ENCODE data around the gene CCDC152. TPM values are rescaled to one million over a fixed set of nuclear protein-coding genes. Genes with fewer than 3 reads are reported as not detected.
A peak's percentile ranks its signal among the peaks of the same experiment; 100 is the strongest.

Gene CCDC152
- total and polyA plus RNA-seq, 2 of the 13 experiments (the other 11 are each of a cell fraction or from before 2014, with no cell fraction given): 0.20 to 0.36 TPM

DNA sequence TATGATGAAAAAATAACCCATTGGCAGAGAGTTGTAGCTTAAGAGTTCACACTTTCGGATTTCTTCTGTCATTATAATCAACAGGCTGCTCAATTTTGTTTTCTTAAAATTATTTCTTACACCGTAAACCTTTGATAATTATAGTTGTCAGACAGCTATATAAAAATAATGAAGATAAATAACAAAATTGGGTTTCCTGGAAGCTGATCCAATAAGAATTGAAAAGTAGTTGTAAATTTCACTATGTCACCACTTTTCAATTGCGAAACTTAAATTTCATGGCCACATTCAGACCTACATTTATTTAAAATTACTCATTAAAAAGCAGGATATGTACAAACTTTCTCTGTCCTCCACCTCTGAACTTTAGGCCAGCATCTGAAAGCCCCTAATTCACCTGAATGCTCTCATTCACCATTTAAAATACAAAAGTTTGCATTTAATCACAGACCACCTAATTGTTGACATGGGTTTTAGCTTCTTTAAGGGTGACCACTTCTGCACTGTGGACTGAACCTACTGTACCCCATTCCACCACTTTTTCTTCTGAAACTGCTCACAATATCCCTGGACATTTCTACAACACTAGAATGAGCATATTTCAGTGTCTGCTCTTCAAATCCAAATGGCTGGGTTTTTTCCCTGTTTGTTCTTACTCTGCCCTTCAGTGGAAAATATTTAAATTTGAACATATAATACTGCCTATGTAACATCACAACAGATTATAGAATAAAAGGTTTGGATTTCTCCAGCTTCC, 54.4 kb downstream of the CCDC152 start:
- H2AFZ ChIP-seq (ENCODE audit: low read length): no peak overlapping the region
- peak overlapping the region; percentile 60 for H3K4me2 ChIP-seq (ENCODE audit: low read depth, low read length)
- ChIA-PET CTCF (ENCODE audit: low intra/inter-chr PET ratio, low total read pairs) (no interaction called here), POLR2A (interaction anchor here (0.9 to 7.1 kb wide), 27 partner anchors 9 to 704 kb away, joined by 3 to 263 read pairs (median 6); partner anchors contain the start of genes C5orf34 and TMEM267)
- peaks cover 52% of the 10 kb centered on the region for H3K4me1 ChIP-seq (ENCODE audit: insufficient read depth, low read length)
- intact Hi-C loops (cut with micrococcal nuclease; ENCODE audit: unreplicated experiment): loop anchor here (10.0 kb wide), 2 partner anchors 204 to 314 kb away; partner anchors contain the start of gene ZNF131
- H3K9ac ChIP-seq (ENCODE audit: insufficient read depth, low read depth, low read length): peak overlapping the region; percentile 99
- peak overlapping the region; percentile 72 to 100 (median 84) for H3K4me3 ChIP-seq (replicated peaks in 1 of 3; ENCODE audit: insufficient read depth in 1 of 3, low read depth in 2 of 3, low read length in 3 of 3)
- in situ Hi-C loops (cut with HindIII; ENCODE audit: extremely low pct_ligation_motif_present, low pct_unique_long_range_greater_than_20kb): loop anchor here (25.0 kb wide), 1 partner anchor 201 kb away; no protein-coding TSS in a partner anchor
- DNase-seq (ENCODE audit: low spot score) (no peak), FAIRE-seq (no peak), ATAC-seq (no peak)
- H3K27me3 ChIP-seq (ENCODE audit: control insufficient read depth in 1 of 2, insufficient read depth in 2 of 2, low read length in 2 of 2): peaks cover 0 to 5% of the 10 kb centered on the region in 2 experiments; a peak in 1 of 5 replicates
- 2% methylated on average over 3 of the region's 3 CpGs for WGBS (ENCODE audit: low lambda C conversion rate)
- H3K79me2 ChIP-seq (ENCODE audit: insufficient read depth, low read length): peaks cover 84% of the 10 kb centered on the region
- H3K27ac ChIP-seq (ENCODE audit: extremely low read length, insufficient read depth, low read length): peak overlapping the region; percentile 96
- H4K20me1 ChIP-seq (ENCODE audit: insufficient read depth, low read length): peaks cover 56% of the 10 kb centered on the region
- H3K9me3 ChIP-seq (ENCODE audit: low read length): no peaks in the 10 kb centered on the region
- H3K36me3 ChIP-seq (replicated peaks in 1 of 2; ENCODE audit: control insufficient read depth in 1 of 2, insufficient read depth in 2 of 2, low read length in 2 of 2): peaks cover under 1 to 37% of the 10 kb centered on the region in 2 experiments
- TSS peak; percentile 79 for BruUV-seq (replicated peaks)
- TF ChIP-seq PAF1 (CRISPR knock-in tag; IDR thresholded peaks at IDR 0.05): peak; percentile 84
- no peak for TF ChIP-seq MED8 (CRISPR knock-in tag; IDR thresholded peaks at IDR 0.05; ENCODE audit: insufficient replicate concordance)
- TF ChIP-seq TGIF2 (CRISPR knock-in tag; IDR thresholded peaks at IDR 0.05): peak; percentile 5; the same call in 1 of the 2 replicates
- TF ChIP-seq ZNF564 (CRISPR knock-in tag; IDR thresholded peaks at IDR 0.05): no peak
- no peak for TF ChIP-seq TCF12 (IDR thresholded peaks at IDR 0.05)
- TF ChIP-seq TCF12 (CRISPR knock-in tag; IDR thresholded peaks at IDR 0.05): 0 out of 2 replicates have a peak, but pooled peaks have one; percentile 1
- TF ChIP-seq HDAC6 (IDR thresholded peaks at IDR 0.05; ENCODE audit: low read depth, low read length): 0 out of 2 replicates have a peak, but pooled peaks have one; percentile 22
- TF ChIP-seq, protein P1, sequence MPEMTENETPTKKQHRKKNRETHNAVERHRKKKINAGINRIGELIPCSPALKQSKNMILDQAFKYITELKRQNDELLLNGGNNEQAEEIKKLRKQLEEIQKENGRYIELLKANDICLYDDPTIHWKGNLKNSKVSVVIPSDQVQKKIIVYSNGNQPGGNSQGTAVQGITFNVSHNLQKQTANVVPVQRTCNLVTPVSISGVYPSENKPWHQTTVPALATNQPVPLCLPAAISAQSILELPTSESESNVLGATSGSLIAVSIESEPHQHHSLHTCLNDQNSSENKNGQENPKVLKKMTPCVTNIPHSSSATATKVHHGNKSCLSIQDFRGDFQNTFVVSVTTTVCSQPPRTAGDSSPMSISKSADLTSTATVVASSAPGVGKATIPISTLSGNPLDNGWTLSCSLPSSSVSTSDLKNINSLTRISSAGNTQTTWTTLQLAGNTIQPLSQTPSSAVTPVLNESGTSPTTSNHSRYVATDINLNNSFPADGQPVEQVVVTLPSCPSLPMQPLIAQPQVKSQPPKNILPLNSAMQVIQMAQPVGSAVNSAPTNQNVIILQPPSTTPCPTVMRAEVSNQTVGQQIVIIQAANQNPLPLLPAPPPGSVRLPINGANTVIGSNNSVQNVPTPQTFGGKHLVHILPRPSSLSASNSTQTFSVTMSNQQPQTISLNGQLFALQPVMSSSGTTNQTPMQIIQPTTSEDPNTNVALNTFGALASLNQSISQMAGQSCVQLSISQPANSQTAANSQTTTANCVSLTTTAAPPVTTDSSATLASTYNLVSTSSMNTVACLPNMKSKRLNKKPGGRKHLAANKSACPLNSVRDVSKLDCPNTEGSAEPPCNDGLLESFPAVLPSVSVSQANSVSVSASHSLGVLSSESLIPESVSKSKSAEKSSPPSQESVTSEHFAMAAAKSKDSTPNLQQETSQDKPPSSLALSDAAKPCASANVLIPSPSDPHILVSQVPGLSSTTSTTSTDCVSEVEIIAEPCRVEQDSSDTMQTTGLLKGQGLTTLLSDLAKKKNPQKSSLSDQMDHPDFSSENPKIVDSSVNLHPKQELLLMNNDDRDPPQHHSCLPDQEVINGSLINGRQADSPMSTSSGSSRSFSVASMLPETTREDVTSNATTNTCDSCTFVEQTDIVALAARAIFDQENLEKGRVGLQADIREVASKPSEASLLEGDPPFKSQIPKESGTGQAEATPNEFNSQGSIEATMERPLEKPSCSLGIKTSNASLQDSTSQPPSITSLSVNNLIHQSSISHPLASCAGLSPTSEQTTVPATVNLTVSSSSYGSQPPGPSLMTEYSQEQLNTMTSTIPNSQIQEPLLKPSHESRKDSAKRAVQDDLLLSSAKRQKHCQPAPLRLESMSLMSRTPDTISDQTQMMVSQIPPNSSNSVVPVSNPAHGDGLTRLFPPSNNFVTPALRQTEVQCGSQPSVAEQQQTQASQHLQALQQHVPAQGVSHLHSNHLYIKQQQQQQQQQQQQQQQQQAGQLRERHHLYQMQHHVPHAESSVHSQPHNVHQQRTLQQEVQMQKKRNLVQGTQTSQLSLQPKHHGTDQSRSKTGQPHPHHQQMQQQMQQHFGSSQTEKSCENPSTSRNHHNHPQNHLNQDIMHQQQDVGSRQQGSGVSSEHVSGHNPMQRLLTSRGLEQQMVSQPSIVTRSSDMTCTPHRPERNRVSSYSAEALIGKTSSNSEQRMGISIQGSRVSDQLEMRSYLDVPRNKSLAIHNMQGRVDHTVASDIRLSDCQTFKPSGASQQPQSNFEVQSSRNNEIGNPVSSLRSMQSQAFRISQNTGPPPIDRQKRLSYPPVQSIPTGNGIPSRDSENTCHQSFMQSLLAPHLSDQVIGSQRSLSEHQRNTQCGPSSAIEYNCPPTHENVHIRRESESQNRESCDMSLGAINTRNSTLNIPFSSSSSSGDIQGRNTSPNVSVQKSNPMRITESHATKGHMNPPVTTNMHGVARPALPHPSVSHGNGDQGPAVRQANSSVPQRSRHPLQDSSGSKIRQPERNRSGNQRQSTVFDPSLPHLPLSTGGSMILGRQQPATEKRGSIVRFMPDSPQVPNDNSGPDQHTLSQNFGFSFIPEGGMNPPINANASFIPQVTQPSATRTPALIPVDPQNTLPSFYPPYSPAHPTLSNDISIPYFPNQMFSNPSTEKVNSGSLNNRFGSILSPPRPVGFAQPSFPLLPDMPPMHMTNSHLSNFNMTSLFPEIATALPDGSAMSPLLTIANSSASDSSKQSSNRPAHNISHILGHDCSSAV (CRISPR knock-in tag; IDR thresholded peaks at IDR 0.05; ENCODE audit: borderline replicate concordance): no peak
- TF ChIP-seq SNAI1 (CRISPR knock-in tag; IDR thresholded peaks at IDR 0.05; ENCODE audit: borderline replicate concordance): 0 out of 2 replicates have a peak, but pooled peaks have one; percentile 36
- TF ChIP-seq SRSF4 (IDR thresholded peaks at IDR 0.05; ENCODE audit: low read depth, low read length, poor library complexity, severe bottlenecking): peak; percentile 35
- TF ChIP-seq SSRP1 (CRISPR knock-in tag; IDR thresholded peaks at IDR 0.05): peak; percentile 86; the same call in 1 of the 2 replicates
- no peak for TF ChIP-seq POLR2AphosphoS2 (IDR thresholded peaks at IDR 0.05; ENCODE audit: low read depth, low read length)
- no peak for TF ChIP-seq ATF1 (CRISPR knock-in tag; IDR thresholded peaks at IDR 0.05)
- TF ChIP-seq AGO2 (optimal IDR thresholded peaks at IDR 0.05; ENCODE audit: low read depth, low read length): peak; percentile 66
- no peak for TF ChIP-seq SOX13 (IDR thresholded peaks at IDR 0.05)
- 0 out of 4 replicates have a peak, but pooled peaks of 1 of the 2 experiments have one; percentile 16 for TF ChIP-seq SOX13 (CRISPR knock-in tag; conservative IDR thresholded peaks at IDR 0.05 in 1 of 2, IDR thresholded peaks at IDR 0.05 in 1 of 2)
- TF ChIP-seq RBFOX2 (IDR thresholded peaks at IDR 0.05; ENCODE audit: low read depth, low read length): peak; percentile 77

Measured in HepG2 (cell line).